Measurements from ENCODE around the gene EFL1.

EFL1 gene

DNA sequence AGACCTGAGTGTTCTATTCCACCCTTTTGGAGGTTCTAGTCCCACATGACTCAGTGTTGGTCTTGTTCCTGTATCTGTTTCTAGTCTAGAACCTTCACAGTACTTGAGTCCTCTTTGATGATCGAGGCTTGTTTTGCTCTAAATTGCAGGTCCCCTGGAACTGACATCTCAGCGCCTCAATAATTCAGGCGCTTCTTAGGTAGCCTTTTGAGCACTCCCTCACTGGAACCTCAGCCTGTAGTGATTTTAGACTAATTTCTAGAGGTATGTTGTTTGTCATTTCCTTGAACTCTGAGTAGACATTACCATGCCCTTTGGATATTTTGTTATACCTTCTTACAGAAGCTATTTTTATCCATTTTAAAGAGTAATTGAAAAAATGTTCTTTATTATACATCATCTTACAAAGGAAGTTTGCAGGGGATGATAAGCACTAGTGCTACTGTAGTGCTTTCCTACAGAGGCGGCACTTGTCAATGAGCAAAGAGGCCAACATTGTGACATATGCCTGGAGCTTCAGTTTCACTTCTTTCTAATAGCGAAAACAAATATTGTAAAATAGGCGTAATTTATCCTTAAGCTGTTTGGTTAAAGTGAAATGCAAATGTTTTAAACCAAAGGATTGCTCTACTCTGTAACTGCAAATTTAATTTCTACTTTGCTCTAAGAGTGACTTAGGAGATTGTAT, 75.7 kb downstream of the EFL1 start:
- H3K36me3 ChIP-seq (ENCODE audit: control insufficient read depth, insufficient read depth, low read length) = no peaks in the 10 kb centered on the region
- H3K9me3 ChIP-seq (ENCODE audit: control insufficient read depth, insufficient read depth, low read length) = no peaks in the 10 kb centered on the region
- no peak overlapping the region for H3K4me3 ChIP-seq (ENCODE audit: low read depth, low read length)
- no peak overlapping the region for H3K9ac ChIP-seq (ENCODE audit: low read depth, low read length)
- no peaks in the 10 kb centered on the region for H3K4me1 ChIP-seq (ENCODE audit: control insufficient read depth, insufficient read depth, low read length)
- no peaks in the 10 kb centered on the region for H3K27me3 ChIP-seq (ENCODE audit: control insufficient read depth, insufficient read depth, low read length)

DNA sequence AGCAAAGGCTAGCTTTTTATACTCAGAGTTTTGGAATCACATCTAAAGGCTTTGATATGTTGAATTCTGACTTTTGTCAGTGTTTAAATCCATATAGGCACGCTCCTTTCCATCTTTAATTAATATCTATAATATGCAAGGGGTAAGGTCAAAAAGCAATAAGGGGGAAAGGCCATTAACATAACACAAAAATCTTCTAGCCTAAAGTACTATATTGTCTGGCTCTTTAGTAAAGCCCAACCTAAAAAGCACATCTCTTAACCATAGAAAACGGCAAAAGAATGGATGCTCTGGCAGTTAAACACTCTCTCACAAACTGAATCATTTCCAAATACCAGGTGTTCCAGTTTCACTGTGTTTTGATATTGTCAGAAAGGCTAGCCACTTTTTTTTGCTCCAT, 76.4 kb downstream of the EFL1 start:
- no peaks in the 10 kb centered on the region for H3K27me3 ChIP-seq (ENCODE audit: control insufficient read depth, insufficient read depth, low read length)
- no peak overlapping the region for H3K4me3 ChIP-seq (ENCODE audit: low read depth, low read length)
- no peaks in the 10 kb centered on the region for H3K4me1 ChIP-seq (ENCODE audit: control insufficient read depth, insufficient read depth, low read length)
- H3K9me3 ChIP-seq (ENCODE audit: control insufficient read depth, insufficient read depth, low read length) = no peaks in the 10 kb centered on the region
- H3K36me3 ChIP-seq (ENCODE audit: control insufficient read depth, insufficient read depth, low read length) = no peaks in the 10 kb centered on the region
- no peak overlapping the region for H3K9ac ChIP-seq (ENCODE audit: low read depth, low read length)

DNA sequence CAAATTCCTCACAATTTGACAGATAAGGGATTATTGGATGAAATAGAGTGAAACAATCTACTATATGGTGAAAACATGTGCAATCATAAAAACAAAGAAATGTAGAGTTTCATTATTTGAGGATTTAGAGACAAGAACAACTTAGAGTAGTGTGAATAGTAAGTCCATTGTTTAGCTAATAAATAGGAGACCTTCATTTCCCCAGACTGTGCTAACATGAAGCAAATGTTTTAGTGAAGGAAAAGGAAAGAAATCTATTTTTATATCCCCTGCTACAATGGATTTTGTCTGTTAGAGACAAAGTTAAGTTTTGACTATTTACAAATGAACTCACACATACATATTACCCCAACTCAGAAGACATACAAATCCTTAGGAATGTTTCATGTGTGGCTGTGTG, 77.8 kb downstream of the EFL1 start:
- no peaks in the 10 kb centered on the region for H3K27me3 ChIP-seq (ENCODE audit: control insufficient read depth, insufficient read depth, low read length)
- no peaks in the 10 kb centered on the region for H3K9me3 ChIP-seq (ENCODE audit: control insufficient read depth, insufficient read depth, low read length)
- H3K4me1 ChIP-seq (ENCODE audit: control insufficient read depth, insufficient read depth, low read length) = no peaks in the 10 kb centered on the region
- H3K4me3 ChIP-seq (ENCODE audit: low read depth, low read length) = no peak overlapping the region
- H3K9ac ChIP-seq (ENCODE audit: low read depth, low read length) = no peak overlapping the region
- no peaks in the 10 kb centered on the region for H3K36me3 ChIP-seq (ENCODE audit: control insufficient read depth, insufficient read depth, low read length)

DNA sequence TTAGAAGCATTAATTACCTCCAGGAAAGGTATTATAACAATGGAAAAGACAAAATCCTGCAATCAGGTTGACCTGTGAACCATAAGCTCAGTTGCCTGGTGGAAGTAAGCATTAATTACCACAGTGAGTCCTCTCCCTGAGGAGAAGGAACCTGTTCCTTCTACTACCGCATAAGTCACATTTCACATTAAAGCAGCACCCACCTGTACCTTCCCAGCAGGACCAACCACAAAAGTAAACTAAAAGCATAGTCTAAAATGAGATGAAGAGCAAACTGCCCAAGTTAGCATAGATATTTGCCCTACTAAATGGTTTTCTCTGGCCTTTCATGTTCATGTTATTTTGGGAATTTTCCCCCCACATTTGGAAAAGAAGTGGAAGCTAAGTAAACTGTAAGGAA, 78.2 kb downstream of the EFL1 start:
- H3K27me3 ChIP-seq (ENCODE audit: control insufficient read depth, insufficient read depth, low read length) = no peaks in the 10 kb centered on the region
- H3K9ac ChIP-seq (ENCODE audit: low read depth, low read length) = no peak overlapping the region
- H3K4me3 ChIP-seq (ENCODE audit: low read depth, low read length) = no peak overlapping the region
- no peaks in the 10 kb centered on the region for H3K4me1 ChIP-seq (ENCODE audit: control insufficient read depth, insufficient read depth, low read length)
- H3K36me3 ChIP-seq (ENCODE audit: control insufficient read depth, insufficient read depth, low read length) = no peaks in the 10 kb centered on the region
- H3K9me3 ChIP-seq (ENCODE audit: control insufficient read depth, insufficient read depth, low read length) = no peaks in the 10 kb centered on the region

DNA sequence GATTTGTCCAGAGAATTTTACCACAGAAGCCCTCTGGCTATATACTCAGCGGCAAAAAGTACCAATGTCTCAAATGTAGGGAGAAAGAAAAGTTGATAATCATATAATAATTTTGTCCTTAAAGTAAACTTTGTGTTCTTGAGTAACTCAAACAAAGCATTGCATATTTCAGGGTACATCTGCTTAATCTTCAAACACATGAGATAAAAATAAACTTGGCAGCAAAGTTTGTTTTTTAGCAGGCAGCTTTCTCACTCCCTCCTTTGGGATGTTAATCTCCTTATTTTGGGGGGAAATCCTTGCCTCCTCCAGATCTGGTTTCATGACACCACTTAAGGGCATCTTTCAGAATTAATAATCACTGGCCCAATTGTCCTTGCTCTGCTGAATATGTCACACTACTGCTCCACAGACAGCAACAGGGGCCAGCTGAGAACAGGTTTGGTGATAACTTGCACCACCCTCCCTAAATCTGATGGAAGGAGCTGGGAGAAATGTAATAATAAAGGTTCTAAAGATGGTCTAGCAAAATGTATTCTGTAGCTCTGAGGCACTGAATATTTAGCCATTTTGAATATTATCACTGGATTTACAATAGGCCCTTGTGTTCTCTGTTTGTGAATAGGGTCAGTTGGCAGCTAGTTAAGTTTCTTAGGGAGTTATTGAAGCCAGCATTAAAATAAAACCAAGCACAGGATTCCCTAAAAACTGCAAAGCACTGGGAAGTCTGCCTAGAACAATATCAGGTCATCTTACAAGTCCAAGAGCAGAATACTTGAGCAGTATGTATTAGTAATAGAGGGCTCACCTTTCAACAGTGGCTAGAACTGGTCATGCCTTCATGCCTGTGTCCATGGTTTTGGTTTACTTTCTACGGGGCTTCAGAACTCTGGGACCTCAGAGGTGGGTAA, 79.2 kb downstream of the EFL1 start:
- H3K9ac ChIP-seq (ENCODE audit: low read depth, low read length) = no peak overlapping the region
- no peak overlapping the region for H3K4me3 ChIP-seq (ENCODE audit: low read depth, low read length)
- H3K9me3 ChIP-seq (ENCODE audit: control insufficient read depth, insufficient read depth, low read length) = no peaks in the 10 kb centered on the region
- no peaks in the 10 kb centered on the region for H3K4me1 ChIP-seq (ENCODE audit: control insufficient read depth, insufficient read depth, low read length)
- H3K27me3 ChIP-seq (ENCODE audit: control insufficient read depth, insufficient read depth, low read length) = no peaks in the 10 kb centered on the region
- H3K36me3 ChIP-seq (ENCODE audit: control insufficient read depth, insufficient read depth, low read length) = no peaks in the 10 kb centered on the region

DNA sequence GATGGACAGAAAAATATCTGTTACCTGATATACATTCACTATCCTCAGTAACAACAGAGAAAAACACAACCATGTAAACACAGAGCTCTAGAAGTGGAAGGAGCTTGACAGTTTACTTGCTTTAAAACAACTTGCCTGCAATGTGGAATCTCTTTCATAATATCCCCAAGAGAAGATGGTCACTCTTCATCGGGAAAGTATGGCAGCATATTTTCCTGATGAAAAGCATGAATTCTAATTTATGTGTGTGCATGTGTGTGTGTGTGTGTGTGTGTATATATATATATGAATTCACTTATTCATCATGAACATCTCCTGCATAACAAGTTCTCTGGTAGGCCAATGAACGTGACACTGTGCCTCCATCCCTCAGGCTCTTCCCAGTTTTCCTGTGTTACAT, 81.2 kb downstream of the EFL1 start:
- Histone ChIP-seq H3K27me3 (ENCODE audit: control insufficient read depth, insufficient read depth, low read length) (no peaks in the 10 kb centered on the region), H3K4me1 (ENCODE audit: control insufficient read depth, insufficient read depth, low read length) (no peaks in the 10 kb centered on the region), H3K9me3 (ENCODE audit: control insufficient read depth, insufficient read depth, low read length) (no peaks in the 10 kb centered on the region), H3K9ac (ENCODE audit: low read depth, low read length) (no peak overlapping the region), H3K4me3 (ENCODE audit: low read depth, low read length) (no peak overlapping the region), H3K36me3 (ENCODE audit: control insufficient read depth, insufficient read depth, low read length) (no peaks in the 10 kb centered on the region)

DNA sequence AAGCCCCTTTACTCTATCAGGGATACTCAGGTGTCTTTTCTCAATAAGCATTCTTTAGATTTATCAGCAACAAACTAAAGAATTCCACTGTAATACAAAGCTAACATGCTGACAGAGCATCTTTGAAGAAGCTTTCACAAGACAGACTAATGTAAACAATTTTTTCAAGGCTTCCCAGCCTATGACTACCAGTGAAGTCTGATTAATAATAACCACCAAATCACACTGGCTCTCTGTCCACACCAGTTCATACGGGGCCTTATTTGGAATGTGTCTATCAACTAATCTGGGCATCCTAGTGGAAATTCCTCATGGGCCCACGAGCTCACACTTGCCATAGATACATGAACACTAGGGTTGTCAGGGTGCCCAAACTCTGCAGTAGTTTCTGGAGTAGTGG, 84.5 kb downstream of the EFL1 start:
- Histone ChIP-seq H3K27me3 (ENCODE audit: control insufficient read depth, insufficient read depth, low read length) (no peaks in the 10 kb centered on the region), H3K36me3 (ENCODE audit: control insufficient read depth, insufficient read depth, low read length) (no peaks in the 10 kb centered on the region), H3K9ac (ENCODE audit: low read depth, low read length) (no peak overlapping the region), H3K9me3 (ENCODE audit: control insufficient read depth, insufficient read depth, low read length) (no peaks in the 10 kb centered on the region), H3K4me1 (ENCODE audit: control insufficient read depth, insufficient read depth, low read length) (peaks cover 2% of the 10 kb centered on the region), H3K4me3 (ENCODE audit: low read depth, low read length) (no peak overlapping the region)

DNA sequence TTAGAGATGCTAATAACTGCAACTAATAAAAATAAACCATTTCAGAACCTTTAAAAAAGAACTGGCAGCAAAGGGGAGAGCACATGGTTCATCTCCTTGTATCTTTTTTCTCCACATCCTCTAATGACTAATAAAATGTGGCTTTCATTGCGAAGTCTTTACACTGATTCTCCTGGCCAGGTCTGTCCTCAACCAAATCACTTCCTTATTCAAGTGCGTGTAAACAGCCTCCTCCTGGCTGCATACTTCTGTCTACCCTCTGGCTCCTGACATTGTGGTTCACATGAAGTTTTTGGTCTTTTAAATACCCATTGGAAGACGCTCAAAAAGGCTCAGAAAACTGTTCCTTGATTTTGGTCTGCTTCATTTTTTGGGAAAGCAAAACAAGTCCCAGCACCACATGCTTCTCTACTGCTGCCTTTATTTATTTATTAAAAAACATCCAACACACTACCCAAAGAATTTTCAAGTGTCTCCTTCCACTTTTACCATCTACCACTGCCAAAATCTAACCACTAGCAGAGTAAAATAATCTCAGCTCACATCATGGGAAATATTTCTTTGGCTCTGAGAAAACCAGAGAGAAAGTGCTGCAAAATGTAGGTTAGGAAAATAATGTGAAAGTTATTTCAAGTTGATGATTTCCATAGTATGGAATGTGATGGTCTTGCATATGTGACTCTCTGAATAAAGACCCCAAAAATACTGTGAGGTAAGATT, 85.1 kb downstream of the EFL1 start:
- Histone ChIP-seq H3K4me1 (ENCODE audit: control insufficient read depth, insufficient read depth, low read length) (peaks cover 2% of the 10 kb centered on the region), H3K9me3 (ENCODE audit: control insufficient read depth, insufficient read depth, low read length) (no peaks in the 10 kb centered on the region), H3K27me3 (ENCODE audit: control insufficient read depth, insufficient read depth, low read length) (no peaks in the 10 kb centered on the region), H3K4me3 (ENCODE audit: low read depth, low read length) (no peak overlapping the region), H3K9ac (ENCODE audit: low read depth, low read length) (no peak overlapping the region), H3K36me3 (ENCODE audit: control insufficient read depth, insufficient read depth, low read length) (no peaks in the 10 kb centered on the region)

DNA sequence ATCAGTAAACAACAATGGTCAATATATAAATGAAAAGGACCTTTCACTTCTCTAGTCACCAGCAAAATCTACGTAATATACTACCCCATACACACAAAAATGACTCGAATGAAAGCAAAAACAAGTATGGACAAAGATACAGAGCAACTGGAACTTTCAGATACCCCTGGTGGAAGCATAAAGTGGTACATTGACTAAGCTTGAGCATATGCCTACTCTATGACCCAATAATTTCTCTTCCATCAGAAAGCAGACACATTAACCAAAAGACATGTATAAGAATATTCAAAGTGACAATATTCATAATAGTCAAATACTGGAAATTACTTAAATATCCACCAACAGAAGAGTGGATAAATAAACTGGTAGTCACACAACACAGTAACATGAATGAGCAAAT, 86.0 kb downstream of the EFL1 start:
- H3K36me3 ChIP-seq (ENCODE audit: control insufficient read depth, insufficient read depth, low read length) = no peaks in the 10 kb centered on the region
- no peaks in the 10 kb centered on the region for H3K9me3 ChIP-seq (ENCODE audit: control insufficient read depth, insufficient read depth, low read length)
- no peak overlapping the region for H3K4me3 ChIP-seq (ENCODE audit: low read depth, low read length)
- no peak overlapping the region for H3K9ac ChIP-seq (ENCODE audit: low read depth, low read length)
- H3K4me1 ChIP-seq (ENCODE audit: control insufficient read depth, insufficient read depth, low read length) = peaks cover 2% of the 10 kb centered on the region
- no peaks in the 10 kb centered on the region for H3K27me3 ChIP-seq (ENCODE audit: control insufficient read depth, insufficient read depth, low read length)

DNA sequence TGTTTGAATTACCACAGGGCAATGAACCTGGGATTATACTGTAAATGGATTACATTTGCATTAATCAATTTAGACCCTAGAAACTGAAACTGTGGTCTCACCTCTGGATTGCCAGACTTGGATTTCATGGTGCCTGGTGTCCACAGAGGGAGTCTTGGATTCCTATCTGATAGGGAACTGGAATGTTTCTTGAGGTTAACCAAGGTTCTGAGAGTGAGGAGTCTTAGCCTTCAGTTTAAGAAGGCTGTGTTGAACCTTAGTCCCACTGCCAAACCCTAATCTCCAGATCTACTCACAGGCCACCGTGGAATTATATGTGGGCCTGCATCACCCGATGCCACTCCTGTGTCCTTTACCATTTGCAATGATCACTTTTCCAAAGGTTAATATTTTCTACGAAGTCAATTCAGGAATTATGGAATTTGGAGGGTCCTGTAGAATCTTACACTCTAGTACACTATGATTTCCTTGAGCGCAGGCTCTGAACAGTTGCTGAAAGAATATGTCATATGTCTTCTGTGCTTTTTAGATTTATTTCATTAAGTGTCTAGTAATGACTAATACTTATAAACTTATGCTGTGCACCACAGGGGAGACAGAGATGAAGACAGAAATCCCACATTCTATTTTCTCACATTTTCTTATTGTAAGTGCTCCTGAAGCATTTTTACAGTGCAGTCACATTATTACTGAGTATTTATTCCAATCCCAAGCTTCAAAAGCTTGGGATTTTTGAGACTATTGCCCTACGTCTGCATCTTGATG, 87.9 kb downstream of the EFL1 start:
- no peak overlapping the region for H3K9ac ChIP-seq (ENCODE audit: low read depth, low read length)
- H3K4me3 ChIP-seq (ENCODE audit: low read depth, low read length) = no peak overlapping the region
- no peaks in the 10 kb centered on the region for H3K9me3 ChIP-seq (ENCODE audit: control insufficient read depth, insufficient read depth, low read length)
- H3K27me3 ChIP-seq (ENCODE audit: control insufficient read depth, insufficient read depth, low read length) = no peaks in the 10 kb centered on the region
- no peaks in the 10 kb centered on the region for H3K36me3 ChIP-seq (ENCODE audit: control insufficient read depth, insufficient read depth, low read length)
- peaks cover 2% of the 10 kb centered on the region for H3K4me1 ChIP-seq (ENCODE audit: control insufficient read depth, insufficient read depth, low read length)

DNA sequence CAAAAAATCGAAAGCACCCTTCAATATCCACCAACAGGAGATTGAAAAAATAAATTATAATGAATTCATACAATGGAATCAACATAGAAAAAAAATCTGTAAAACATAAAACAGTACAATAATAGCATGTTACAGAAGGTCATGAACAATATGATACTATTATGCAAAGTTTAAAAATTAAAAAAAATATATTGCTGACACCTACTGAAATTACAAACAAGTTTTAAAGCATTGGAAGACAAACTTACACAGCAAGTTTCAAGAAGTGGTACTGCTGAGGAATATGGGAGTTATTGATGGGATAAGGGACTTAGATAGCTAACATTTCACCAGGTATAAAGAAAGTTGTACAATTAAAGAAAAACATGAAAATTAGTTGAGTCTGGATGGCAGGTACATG, 89.4 kb downstream of the EFL1 start:
- Histone ChIP-seq H3K9ac (ENCODE audit: low read depth, low read length) (no peak overlapping the region), H3K4me3 (ENCODE audit: low read depth, low read length) (no peak overlapping the region), H3K4me1 (ENCODE audit: control insufficient read depth, insufficient read depth, low read length) (peaks cover 2% of the 10 kb centered on the region), H3K9me3 (ENCODE audit: control insufficient read depth, insufficient read depth, low read length) (no peaks in the 10 kb centered on the region), H3K27me3 (ENCODE audit: control insufficient read depth, insufficient read depth, low read length) (no peaks in the 10 kb centered on the region), H3K36me3 (ENCODE audit: control insufficient read depth, insufficient read depth, low read length) (no peaks in the 10 kb centered on the region)

All from iPS-15b (cell line).